SK-N-MC (cell line): Measurements from ENCODE around the gene HOXA9.
A peak's percentile ranks its signal among the peaks of the same experiment; 100 is the strongest.

Source experiments
- DNase-seq: peaks from one replicate; pipeline ENCODE4 v3.0.0-alpha.2; 2011; ENCODE audit warnings: low read depth, low spot score
- H3K27ac ChIP-seq: fragments of 200-600 bp; sonication (generic); 2 replicates; pipeline ENCODE4 v1.5.1; 2016; ENCODE audit warnings: mixed run types
- H3K36me3 ChIP-seq: fragments of 200-600 bp; sonication (generic); 2 replicates; pipeline ENCODE4 v1.6.1; 2017; ENCODE audit warnings: antibody characterized with exemption, low read length, mixed read lengths; ENCODE audit not compliant: insufficient read depth
- H3K4me3 ChIP-seq: fragments of 200-600 bp; sonication (generic); 2 replicates; pipeline ENCODE4 v1.5.1; 2016
- H3K9ac ChIP-seq: fragments of 200-600 bp; sonication (generic); 2 replicates; pipeline ENCODE4 v1.8.0; 2017; ENCODE audit warnings: mixed run types, mixed read lengths; ENCODE audit not compliant: insufficient read length
- H3K9me3 ChIP-seq: fragments of 200-600 bp; sonication (generic); 2 replicates; pipeline ENCODE4 v1.6.1; 2017; ENCODE audit warnings: low read depth, mild to moderate bottlenecking, antibody characterized with exemption, low read length, moderate library complexity, mixed read lengths
- EZH2 ChIP-seq: fragments of 200-600 bp; sonication (generic); IDR thresholded peaks from one replicate; pipeline ENCODE4 v1.6.1; 2017; ENCODE audit warnings: antibody characterized with exemption
- FOXP2 ChIP-seq: optimal IDR thresholded peaks from 2 replicates; pipeline ENCODE3; 2011; ENCODE audit warnings: mild to moderate bottlenecking, moderate library complexity; ENCODE audit not compliant: insufficient read depth; ENCODE audit errors: extremely low read length, control extremely low read depth
- POLR2AphosphoS5 ChIP-seq: IDR thresholded peaks from 2 replicates; pipeline ENCODE4 v1.6.1; 2012; ENCODE audit warnings: mild to moderate bottlenecking, low read depth, low read length, borderline replicate concordance

The HOXA9 gene

GRCh38 chr7:27189997-27190748 is 24.8 kb upstream of the HOXA9 start:
- DNase-seq = no peak
- Histone ChIP-seq H3K27ac (no peak overlapping the region), H3K9ac (no peak overlapping the region), H3K9me3 (no peaks in the 10 kb centered on the region), H3K36me3 (no peaks in the 10 kb centered on the region), H3K4me3 (no peak overlapping the region)
- TF ChIP-seq EZH2 = no peak
- TF ChIP-seq FOXP2 = no peak
- TF ChIP-seq POLR2AphosphoS5 = no peak

- Histone ChIP-seq H3K9me3 (no peaks in the 10 kb centered on the region), H3K36me3 (no peaks in the 10 kb centered on the region), H3K4me3 (no peak overlapping the region), H3K27ac (no peak overlapping the region), H3K9ac (no peak overlapping the region)
- no peak for DNase-seq
- no peak for TF ChIP-seq EZH2
- TF ChIP-seq POLR2AphosphoS5 = no peak
- TF ChIP-seq FOXP2 = no peak
Measured at GRCh38 chr7:27189295-27189996, 24.1 kb upstream of the HOXA9 start.

- no peak for TF ChIP-seq FOXP2
- TF ChIP-seq POLR2AphosphoS5 = no peak
- no peak for TF ChIP-seq EZH2
- DNase-seq = no peak
- no peaks in the 10 kb centered on the region for H3K36me3 ChIP-seq
- no peaks in the 10 kb centered on the region for H3K9me3 ChIP-seq
- no peak overlapping the region for H3K4me3 ChIP-seq
- H3K9ac ChIP-seq = no peak overlapping the region
- no peak overlapping the region for H3K27ac ChIP-seq
Measured at GRCh38 chr7:27188386-27189294, 23.3 kb upstream of the HOXA9 start.

- Histone ChIP-seq H3K27ac (no peak overlapping the region), H3K4me3 (peak overlapping the region; percentile 33; the same call in 1 of the 2 replicates), H3K9ac (no peak overlapping the region), H3K36me3 (no peaks in the 10 kb centered on the region), H3K9me3 (no peaks in the 10 kb centered on the region)
- TF ChIP-seq FOXP2 (no peak), POLR2AphosphoS5 (no peak), EZH2 (no peak)
- no peak for DNase-seq
Measured at GRCh38 chr7:27187475-27188385, 22.4 kb upstream of the HOXA9 start.

GRCh38 chr7:27186668-27187474 is 21.5 kb upstream of the HOXA9 start:
- no peak for TF ChIP-seq FOXP2
- TF ChIP-seq EZH2 = no peak
- no peaks in the 10 kb centered on the region for H3K36me3 ChIP-seq
- no peak overlapping the region for H3K27ac ChIP-seq
- no peak overlapping the region for H3K4me3 ChIP-seq
- H3K9me3 ChIP-seq = no peaks in the 10 kb centered on the region
- no peak for DNase-seq
- H3K9ac ChIP-seq = no peak overlapping the region

GRCh38 chr7:27185854-27186667 is 20.7 kb upstream of the HOXA9 start:
- Histone ChIP-seq H3K9me3 (no peaks in the 10 kb centered on the region), H3K9ac (no peak overlapping the region), H3K4me3 (no peak overlapping the region), H3K27ac (no peak overlapping the region), H3K36me3 (no peaks in the 10 kb centered on the region)
- no peak for DNase-seq
- TF ChIP-seq EZH2 (no peak), FOXP2 (no peak), POLR2AphosphoS5 (no peak)
